Activated T-helper 17 cell treated with anti-CD3 and anti-CD28 coated beads, Interleukin-2, amount 50 U/mL, for 72 hours (primary cell): ENCODE data around the gene KRCC1. TPM values are rescaled to one million over a fixed set of nuclear protein-coding genes. Genes with fewer than 3 reads are reported as not detected.
"Not testable (repeated sequence)": the region's sequence is repeated elsewhere in the genome, so short reads cannot be mapped to it uniquely, and the experiment has no call there.

Source experiments
- ATAC-seq: fragments of 150-1000 bp; cut with Tn5 transposase; replicated peaks from 2 replicates; pipeline ENCODE4 v1.10.0; 2021; ENCODE audit warnings: mild to moderate bottlenecking, moderate library complexity
- H3K27ac Mint-ChIP-seq: one replicate; pipeline ENCODE4 v1.8.0; 2022; ENCODE audit warnings: mixed read lengths
- H3K27me3 Mint-ChIP-seq: one replicate; pipeline ENCODE4 v1.8.0; 2022; ENCODE audit warnings: mixed read lengths
- H3K36me3 Mint-ChIP-seq: one replicate; pipeline ENCODE4 v1.8.0; 2022; ENCODE audit warnings: low read depth, mild to moderate bottlenecking, mixed read lengths
- H3K4me1 Mint-ChIP-seq: one replicate; pipeline ENCODE4 v1.8.0; 2022; ENCODE audit warnings: mixed read lengths
- H3K4me3 Mint-ChIP-seq: one replicate; pipeline ENCODE4 v1.8.0; 2022; ENCODE audit warnings: mild to moderate bottlenecking, mixed read lengths
- H3K9me3 Mint-ChIP-seq: one replicate; pipeline ENCODE4 v1.8.0; 2022; ENCODE audit warnings: mixed read lengths
- total RNA-seq, 2 donors: library from RNA; stranded (reverse); gene quantifications; one replicate each; pipeline ENCODE4 v1.2.3, GENCODE V29; 2022

Gene KRCC1
- total RNA-seq, 2 donors from 2014 or later = 7.9 to 9.1 TPM

DNA sequence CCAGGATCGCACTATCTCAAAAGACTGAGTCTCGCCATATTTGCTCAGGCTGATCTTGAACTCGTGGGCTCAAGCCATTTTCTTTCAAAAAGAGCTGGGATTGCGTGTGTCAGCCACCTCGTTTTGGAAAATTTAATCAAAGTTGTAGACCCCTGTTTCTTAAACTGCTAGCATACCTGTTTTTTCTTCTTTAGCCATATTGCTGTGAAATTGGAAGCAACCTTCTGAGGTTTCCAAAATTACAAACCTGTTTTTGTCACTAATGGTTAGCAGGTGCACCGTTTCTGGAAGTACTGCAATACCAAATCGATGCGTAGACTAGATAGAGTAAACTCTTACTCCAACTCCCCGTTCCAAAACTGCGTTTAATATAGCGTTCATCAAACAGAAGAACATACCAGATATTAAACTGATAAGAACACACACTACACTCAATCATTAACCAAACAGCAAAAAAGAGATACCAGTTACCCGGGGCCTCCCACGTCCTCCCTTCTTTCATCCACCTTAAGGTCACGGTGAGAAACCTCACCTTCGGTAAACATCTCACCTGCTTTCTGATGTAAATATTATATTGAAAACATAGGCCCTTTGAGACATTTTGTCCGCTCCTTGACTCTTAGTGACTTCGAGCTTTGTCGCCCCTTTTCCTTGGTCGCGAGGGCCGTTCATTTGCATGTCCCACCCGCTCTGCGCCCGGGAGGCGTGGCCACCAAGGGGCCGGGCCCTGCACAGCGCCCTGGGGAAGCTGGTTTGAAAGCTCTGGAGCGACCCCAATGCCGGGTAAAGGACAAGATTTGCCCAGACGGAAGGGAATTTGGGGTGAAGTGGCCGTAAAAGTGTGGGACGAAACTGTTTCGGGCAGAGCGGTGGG, 39.3 kb downstream of the KRCC1 start, which contains the start of gene RNU2-63P:
RNU2-63P (minus strand) TSS at position 462 of the 874 bp plus-strand sequence.
- peak; percentile 82 for ATAC-seq
- H3K27ac Mint-ChIP-seq = peak within 1 kb of the TSS; percentile 100
- peaks cover 9% of the 10 kb centered on the region for H3K36me3 Mint-ChIP-seq
- peak within 1 kb of the TSS; percentile 96 for H3K4me3 Mint-ChIP-seq
- H3K9me3 Mint-ChIP-seq = no peaks in the 10 kb centered on the region
- no peaks in the 10 kb centered on the region for H3K27me3 Mint-ChIP-seq
- H3K4me1 Mint-ChIP-seq = peaks cover 8% of the 10 kb centered on the region

- Mint-ChIP-seq H3K36me3 (peaks cover under 1% of the 10 kb centered on the region), H3K4me3 (no peak overlapping the region), H3K27me3 (no peaks in the 10 kb centered on the region), H3K27ac (no peak overlapping the region), H3K9me3 (no peaks in the 10 kb centered on the region), H3K4me1 (peaks cover 2% of the 10 kb centered on the region)
- no peak for ATAC-seq
Observed at GRCh38 chr2:88011011-88011410, 44.6 kb downstream of the KRCC1 start.

GRCh38 chr2:88010136-88010535, 45.4 kb downstream of the KRCC1 start:
- H3K27me3 Mint-ChIP-seq = no peaks in the 10 kb centered on the region
- H3K27ac Mint-ChIP-seq = no peak overlapping the region
- no peaks in the 10 kb centered on the region for H3K9me3 Mint-ChIP-seq
- no peaks in the 10 kb centered on the region for H3K4me1 Mint-ChIP-seq
- no peak overlapping the region for H3K4me3 Mint-ChIP-seq
- H3K36me3 Mint-ChIP-seq = no peaks in the 10 kb centered on the region
- ATAC-seq = no peak

DNA sequence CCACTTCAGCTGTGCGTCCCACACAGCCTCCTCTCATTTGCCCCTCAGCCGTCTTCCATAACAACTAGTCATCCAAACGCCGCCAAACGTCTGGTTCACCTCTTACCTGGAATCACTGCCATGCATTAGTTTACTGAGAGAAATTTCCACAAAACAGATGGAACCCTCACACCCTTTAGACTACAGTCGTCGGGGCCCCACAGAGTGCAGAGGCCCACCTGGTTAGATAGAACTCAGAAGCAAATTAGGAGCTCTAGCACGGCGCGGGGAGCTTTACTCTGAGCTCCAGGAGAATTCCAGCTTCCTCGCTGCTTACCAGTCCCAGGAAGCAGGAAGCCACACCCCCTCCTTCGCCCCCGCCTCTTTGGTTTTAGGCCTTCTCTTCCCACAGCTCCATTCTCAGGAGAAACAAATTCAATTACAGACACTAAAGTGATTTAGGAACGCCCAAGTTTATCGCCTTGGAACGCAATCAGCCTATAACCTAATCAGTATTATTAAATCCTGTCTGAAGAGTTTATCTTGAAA, 48.6 kb downstream of the KRCC1 start:
- ATAC-seq = no peak
- no peak overlapping the region for H3K4me3 Mint-ChIP-seq
- no peak overlapping the region for H3K27ac Mint-ChIP-seq
- no peaks in the 10 kb centered on the region for H3K4me1 Mint-ChIP-seq
- no peaks in the 10 kb centered on the region for H3K36me3 Mint-ChIP-seq
- no peaks in the 10 kb centered on the region for H3K27me3 Mint-ChIP-seq
- H3K9me3 Mint-ChIP-seq = no peaks in the 10 kb centered on the region

DNA sequence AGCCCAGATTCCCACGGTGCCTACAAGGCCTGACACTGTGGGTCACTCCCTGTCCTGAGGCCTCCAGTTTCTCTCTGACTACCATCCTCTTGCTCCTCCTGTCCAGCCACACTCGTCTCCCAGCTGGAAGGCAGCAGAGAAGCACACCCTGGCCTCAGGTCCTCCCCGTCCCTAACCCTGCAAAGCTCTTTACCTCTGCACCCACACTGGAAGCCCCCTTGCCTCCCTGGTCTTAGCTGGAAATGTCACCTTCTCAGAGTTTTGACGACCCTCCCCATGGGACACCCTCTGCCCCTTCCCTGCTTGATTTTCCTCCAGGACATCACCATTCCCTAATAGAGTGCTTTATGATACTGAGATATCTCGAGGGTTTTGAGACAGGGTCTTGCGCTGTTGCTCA, 49.8 kb downstream of the KRCC1 start:
- no peak overlapping the region for H3K4me3 Mint-ChIP-seq
- H3K4me1 Mint-ChIP-seq = no peaks in the 10 kb centered on the region
- ATAC-seq = no peak
- no peak overlapping the region for H3K27ac Mint-ChIP-seq
- H3K9me3 Mint-ChIP-seq = no peaks in the 10 kb centered on the region
- no peaks in the 10 kb centered on the region for H3K27me3 Mint-ChIP-seq
- no peaks in the 10 kb centered on the region for H3K36me3 Mint-ChIP-seq

DNA sequence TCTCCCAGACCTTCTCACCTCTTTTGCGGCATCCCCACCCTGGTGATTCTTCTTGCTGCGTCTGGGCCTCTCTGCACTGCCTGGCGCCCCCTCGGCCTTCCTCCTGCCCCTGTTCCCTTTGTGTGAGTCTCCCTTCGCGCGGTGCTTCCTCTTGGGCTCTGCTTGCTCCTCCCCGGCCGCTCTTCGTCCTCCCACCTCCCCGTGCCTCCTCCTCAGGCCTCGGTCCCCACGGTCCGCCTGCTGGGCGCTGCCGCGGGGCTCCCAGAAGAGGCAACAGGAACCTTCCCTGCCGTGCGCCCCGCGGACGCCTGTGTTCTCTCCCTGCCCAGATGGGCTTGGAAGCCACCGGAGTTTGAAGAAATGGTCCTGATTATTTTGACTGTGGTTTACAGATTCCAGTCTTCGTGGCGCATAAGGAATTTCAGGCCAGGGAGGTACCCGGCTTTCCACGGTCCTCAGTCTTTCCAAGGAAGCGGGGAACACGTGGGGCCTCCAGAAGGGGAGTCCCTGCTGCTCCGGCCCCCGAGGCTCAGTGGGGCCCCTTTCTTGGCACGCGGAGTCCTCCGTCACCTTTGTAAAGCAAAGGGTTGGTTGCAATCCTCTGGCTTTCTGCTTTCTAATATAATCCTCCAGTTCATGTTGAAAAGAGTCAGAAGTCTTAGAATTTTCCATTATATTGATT, 52.4 kb downstream of the KRCC1 start:
- H3K4me3 Mint-ChIP-seq = no peak overlapping the region
- no peaks in the 10 kb centered on the region for H3K9me3 Mint-ChIP-seq
- no peaks in the 10 kb centered on the region for H3K4me1 Mint-ChIP-seq
- H3K27me3 Mint-ChIP-seq = no peaks in the 10 kb centered on the region
- no peak overlapping the region for H3K27ac Mint-ChIP-seq
- ATAC-seq = no peak
- no peaks in the 10 kb centered on the region for H3K36me3 Mint-ChIP-seq

GRCh38 chr2:88002359-88002707, 53.2 kb downstream of the KRCC1 start:
- no peak overlapping the region for H3K4me3 Mint-ChIP-seq
- H3K36me3 Mint-ChIP-seq = no peaks in the 10 kb centered on the region
- no peaks in the 10 kb centered on the region for H3K27me3 Mint-ChIP-seq
- no peaks in the 10 kb centered on the region for H3K4me1 Mint-ChIP-seq
- H3K9me3 Mint-ChIP-seq = no peaks in the 10 kb centered on the region
- peak; percentile 50 for ATAC-seq
- no peak overlapping the region for H3K27ac Mint-ChIP-seq

GRCh38 chr2:88000474-88000873, 55.1 kb downstream of the KRCC1 start:
- not testable (repeated sequence) for H3K27ac Mint-ChIP-seq, H3K9me3 Mint-ChIP-seq

GRCh38 chr2:87996570-87996969, 59.0 kb downstream of the KRCC1 start:
- Mint-ChIP-seq H3K27me3 (no peaks in the 10 kb centered on the region), H3K9me3 (no peaks in the 10 kb centered on the region), H3K27ac (no peak overlapping the region), H3K4me3 (no peak overlapping the region), H3K4me1 (no peaks in the 10 kb centered on the region), H3K36me3 (no peaks in the 10 kb centered on the region)
- no peak for ATAC-seq

More at GRCh38 chr2:88000474-88000873, 55.1 kb downstream of the KRCC1 start:
- H3K4me3 Mint-ChIP-seq, H3K4me1 Mint-ChIP-seq, H3K36me3 Mint-ChIP-seq, H3K27me3 Mint-ChIP-seq, ATAC-seq: not testable (repeated sequence)

DNA sequence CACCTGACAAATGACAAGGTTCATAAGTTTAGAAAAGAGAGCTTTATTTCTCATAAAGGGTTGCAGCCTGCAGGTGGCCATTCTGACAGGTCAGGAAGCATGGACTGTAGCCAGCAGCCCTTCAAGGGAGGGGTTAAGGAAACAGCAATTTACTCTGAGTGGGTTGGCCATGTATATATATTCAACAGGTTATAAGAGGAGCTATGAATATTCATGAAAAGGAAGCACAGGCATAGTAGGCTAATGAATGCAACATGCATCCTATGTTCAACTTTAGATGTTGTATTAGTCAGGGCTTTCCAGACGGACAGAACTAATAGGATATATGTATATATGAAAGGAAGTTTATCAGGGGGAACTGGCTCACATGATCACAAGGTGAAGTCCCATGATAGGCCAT, 59.8 kb downstream of the KRCC1 start:
- Mint-ChIP-seq H3K4me3 (no peak overlapping the region), H3K27me3 (no peaks in the 10 kb centered on the region), H3K36me3 (no peaks in the 10 kb centered on the region), H3K27ac (no peak overlapping the region), H3K9me3 (no peaks in the 10 kb centered on the region), H3K4me1 (no peaks in the 10 kb centered on the region)
- ATAC-seq = no peak

DNA sequence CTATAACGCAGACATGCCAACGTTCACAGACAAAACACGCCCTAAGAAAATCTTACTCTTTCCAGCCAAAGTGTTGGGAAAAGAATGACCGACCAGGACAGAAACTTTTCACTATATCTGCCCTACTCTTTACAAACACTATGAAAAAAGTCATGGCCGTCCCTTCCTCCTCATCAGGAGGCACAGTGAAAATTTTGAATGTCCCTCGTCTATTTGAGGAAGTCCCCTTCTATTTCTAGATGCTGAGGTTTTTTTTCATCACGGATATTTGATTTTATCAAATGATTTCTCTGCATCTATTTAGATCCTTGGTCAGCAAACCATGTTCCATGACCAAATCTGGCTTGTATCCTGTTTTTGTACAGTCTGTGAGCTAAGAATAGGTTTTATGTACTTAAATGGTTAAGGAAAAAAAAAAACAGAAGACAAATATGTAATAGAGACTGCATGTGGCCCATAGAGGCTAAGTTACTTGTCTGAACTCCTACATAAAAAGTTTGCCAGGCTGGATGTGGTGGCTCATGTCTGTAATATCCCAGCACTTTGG, 61.2 kb downstream of the KRCC1 start:
- not testable (repeated sequence) for H3K9me3 Mint-ChIP-seq, H3K27me3 Mint-ChIP-seq, H3K4me1 Mint-ChIP-seq, H3K27ac Mint-ChIP-seq, ATAC-seq, H3K36me3 Mint-ChIP-seq, H3K4me3 Mint-ChIP-seq

- not testable (repeated sequence) for H3K36me3 Mint-ChIP-seq, H3K27me3 Mint-ChIP-seq, H3K4me3 Mint-ChIP-seq, H3K27ac Mint-ChIP-seq, H3K9me3 Mint-ChIP-seq, H3K4me1 Mint-ChIP-seq, ATAC-seq
Observed at GRCh38 chr2:87992569-87992968, 63.0 kb downstream of the KRCC1 start.

DNA sequence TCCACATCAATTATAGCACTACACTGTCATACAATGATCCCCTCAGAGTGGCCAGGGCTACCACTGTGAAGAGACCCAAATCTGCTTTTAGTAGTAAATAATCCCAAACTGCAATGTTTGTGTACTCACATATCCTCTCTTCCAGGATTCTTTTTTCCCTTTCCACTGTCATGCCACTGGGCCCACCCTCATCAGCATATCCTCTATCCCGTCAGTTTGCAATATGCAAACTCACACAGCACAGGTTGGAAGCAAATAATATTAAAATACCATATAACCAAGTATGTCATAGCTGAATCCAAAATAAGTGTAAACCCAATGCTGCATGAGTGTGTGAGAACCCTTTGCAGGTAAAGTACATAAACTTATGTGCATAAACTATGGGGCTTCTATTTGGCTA, 68.1 kb downstream of the KRCC1 start:
- ATAC-seq, H3K27me3 Mint-ChIP-seq, H3K9me3 Mint-ChIP-seq, H3K27ac Mint-ChIP-seq, H3K36me3 Mint-ChIP-seq, H3K4me1 Mint-ChIP-seq, H3K4me3 Mint-ChIP-seq: not testable (repeated sequence)

GRCh38 chr2:87985902-87986301, 69.7 kb downstream of the KRCC1 start:
- not testable (repeated sequence) for H3K9me3 Mint-ChIP-seq, H3K27ac Mint-ChIP-seq, ATAC-seq, H3K36me3 Mint-ChIP-seq, H3K27me3 Mint-ChIP-seq, H3K4me3 Mint-ChIP-seq, H3K4me1 Mint-ChIP-seq

- H3K4me1 Mint-ChIP-seq, ATAC-seq, H3K4me3 Mint-ChIP-seq, H3K9me3 Mint-ChIP-seq, H3K27me3 Mint-ChIP-seq, H3K27ac Mint-ChIP-seq, H3K36me3 Mint-ChIP-seq: not testable (repeated sequence)
Observed at GRCh38 chr2:87981182-87981581, 74.4 kb downstream of the KRCC1 start.
